OCI-LY3 (cell line): ENCODE data around the gene SLC22A15.

Source experiments
- EZH2phosphoT487 ChIP-seq: fragments of 200-600 bp; shearing (Covaris generic); IDR thresholded peaks from 2 replicates; pipeline ENCODE4 v1.6.1; 2018; ENCODE audit warnings: antibody characterized with exemption, mixed run types, low read depth
- TF ChIP-seq, protein P1 (sequence below): fragments of 200-600, 300-600 bp; sonication (generic); IDR thresholded peaks from 2 replicates; pipeline ENCODE4 v1.5.1; 2014; ENCODE audit warnings: antibody characterized with exemption, low read length, low read depth

DNA sequence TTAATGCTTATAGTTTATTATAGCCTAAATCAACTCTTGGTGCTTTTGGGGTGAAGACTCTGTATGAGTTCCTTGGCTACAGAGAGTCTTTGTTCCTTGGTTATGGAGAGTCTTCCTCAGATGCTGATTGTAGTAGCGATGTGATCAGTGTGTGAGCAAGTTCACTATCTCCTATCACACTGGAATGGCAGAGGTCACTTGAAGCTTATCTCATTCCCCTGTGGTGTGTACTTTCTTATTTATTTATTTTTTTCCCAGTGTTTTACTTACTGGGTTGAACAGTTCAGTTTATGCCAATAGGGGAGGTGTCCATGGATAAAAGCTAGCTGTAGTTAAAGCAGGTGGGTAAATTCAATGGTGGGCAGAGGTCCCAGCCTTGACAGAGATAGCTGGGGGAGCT lies 114.8 kb downstream of the SLC22A15 start:
- TF ChIP-seq, protein P1, sequence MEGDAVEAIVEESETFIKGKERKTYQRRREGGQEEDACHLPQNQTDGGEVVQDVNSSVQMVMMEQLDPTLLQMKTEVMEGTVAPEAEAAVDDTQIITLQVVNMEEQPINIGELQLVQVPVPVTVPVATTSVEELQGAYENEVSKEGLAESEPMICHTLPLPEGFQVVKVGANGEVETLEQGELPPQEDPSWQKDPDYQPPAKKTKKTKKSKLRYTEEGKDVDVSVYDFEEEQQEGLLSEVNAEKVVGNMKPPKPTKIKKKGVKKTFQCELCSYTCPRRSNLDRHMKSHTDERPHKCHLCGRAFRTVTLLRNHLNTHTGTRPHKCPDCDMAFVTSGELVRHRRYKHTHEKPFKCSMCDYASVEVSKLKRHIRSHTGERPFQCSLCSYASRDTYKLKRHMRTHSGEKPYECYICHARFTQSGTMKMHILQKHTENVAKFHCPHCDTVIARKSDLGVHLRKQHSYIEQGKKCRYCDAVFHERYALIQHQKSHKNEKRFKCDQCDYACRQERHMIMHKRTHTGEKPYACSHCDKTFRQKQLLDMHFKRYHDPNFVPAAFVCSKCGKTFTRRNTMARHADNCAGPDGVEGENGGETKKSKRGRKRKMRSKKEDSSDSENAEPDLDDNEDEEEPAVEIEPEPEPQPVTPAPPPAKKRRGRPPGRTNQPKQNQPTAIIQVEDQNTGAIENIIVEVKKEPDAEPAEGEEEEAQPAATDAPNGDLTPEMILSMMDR, result no peak
- no peak for TF ChIP-seq EZH2phosphoT487
